Activated CD8-positive, alpha-beta memory T cell treated with anti-CD3 and anti-CD28 coated beads for 48 hours (primary cell): Measurements from ENCODE around the gene MALRD1.

Experiments used
- DNase-seq, 3 experiments: peaks; one replicate each; pipeline ENCODE4 v3.0.0-alpha.2; 2020; ENCODE audit warnings: low read depth in 2 of 3, low spot score in 2 of 3

The MALRD1 gene

DNA sequence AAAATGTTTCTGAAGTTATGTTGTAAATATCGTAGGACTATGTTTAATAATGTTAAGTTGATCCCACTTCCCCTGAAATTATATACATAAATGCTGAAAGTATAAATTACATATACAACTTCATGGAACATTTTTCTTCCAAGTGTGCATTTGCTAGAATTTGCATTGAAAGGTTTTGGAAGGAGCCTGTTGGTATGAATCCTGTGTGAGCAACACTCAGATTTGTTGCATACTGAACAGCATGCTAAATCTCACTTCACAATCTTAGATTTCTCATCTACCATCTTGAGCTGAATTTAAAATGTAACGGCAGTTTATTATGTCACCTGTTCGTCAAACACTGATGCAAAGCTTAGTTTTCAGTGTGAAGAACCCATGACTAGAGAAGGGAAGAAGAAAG lies 172.6 kb downstream of the MALRD1 start:
- no peak for DNase-seq

GRCh38 chr10:19226025-19226424 lies 177.4 kb downstream of the MALRD1 start:
- no peak for DNase-seq

- no peak for DNase-seq
Observed at GRCh38 chr10:19231034-19231433, 182.4 kb downstream of the MALRD1 start.

DNA sequence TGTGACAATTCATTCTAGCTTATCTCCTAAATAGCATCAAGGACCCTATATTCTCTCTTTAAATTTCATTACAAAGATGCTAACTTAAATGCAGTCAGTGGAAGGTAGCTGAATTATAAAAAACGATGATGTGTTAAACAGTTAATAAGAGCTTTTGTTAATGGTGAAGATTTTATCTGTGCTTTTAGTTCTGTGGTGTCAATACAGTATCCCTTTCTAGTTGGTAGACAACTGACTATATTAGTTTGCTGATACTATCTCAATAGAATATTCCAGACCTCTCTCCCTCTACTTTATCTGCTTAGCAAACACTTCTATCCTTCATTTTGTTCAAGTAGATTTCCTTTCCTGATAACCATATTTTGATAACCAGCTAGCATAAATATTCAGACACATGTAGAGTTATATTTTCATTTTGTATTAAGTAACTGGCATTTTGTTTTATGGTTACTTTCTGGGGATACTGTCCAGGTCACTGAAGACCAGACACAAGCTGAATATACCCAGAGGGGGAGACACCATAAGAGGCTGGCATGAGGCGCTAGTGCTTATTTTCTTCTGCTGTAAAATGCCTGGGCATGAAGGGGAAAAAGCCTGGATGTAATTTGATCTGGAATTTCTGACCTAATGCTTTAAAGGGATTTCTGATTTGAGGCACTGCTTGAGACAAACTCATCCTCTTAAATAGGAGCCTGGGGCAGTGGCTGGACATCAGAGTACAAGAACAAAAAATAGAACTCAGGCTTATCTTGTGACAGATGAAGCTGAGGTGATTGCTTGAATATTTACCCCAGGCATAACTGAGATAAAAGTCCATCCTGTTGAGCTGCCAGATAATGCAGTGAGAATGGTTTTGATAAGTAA lies 197.5 kb downstream of the MALRD1 start:
- no peak for DNase-seq

GRCh38 chr10:19247843-19248242 lies 199.2 kb downstream of the MALRD1 start:
- DNase-seq, result no peak

DNA sequence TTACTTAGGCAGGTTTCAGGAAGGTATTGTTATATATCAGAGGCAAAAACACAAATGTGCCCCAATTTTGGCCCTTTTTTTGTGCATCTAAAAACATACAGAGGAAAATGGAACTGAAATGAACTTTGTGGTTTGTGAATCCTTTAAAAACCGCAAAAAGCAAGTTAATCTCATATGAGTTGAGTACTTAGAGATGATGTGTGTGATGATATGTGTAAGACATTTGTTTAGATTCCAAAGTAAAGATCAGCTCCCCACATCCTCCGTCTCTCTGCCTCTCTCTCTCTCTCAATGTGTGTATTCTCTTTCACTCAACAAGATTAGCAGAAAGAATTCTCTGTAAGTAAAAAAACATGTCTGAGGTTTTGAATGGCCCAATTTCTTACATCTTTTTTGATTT lies 201.9 kb downstream of the MALRD1 start:
- DNase-seq, result no peak

GRCh38 chr10:19252531-19252930 lies 203.9 kb downstream of the MALRD1 start:
- DNase-seq, result no peak

DNA sequence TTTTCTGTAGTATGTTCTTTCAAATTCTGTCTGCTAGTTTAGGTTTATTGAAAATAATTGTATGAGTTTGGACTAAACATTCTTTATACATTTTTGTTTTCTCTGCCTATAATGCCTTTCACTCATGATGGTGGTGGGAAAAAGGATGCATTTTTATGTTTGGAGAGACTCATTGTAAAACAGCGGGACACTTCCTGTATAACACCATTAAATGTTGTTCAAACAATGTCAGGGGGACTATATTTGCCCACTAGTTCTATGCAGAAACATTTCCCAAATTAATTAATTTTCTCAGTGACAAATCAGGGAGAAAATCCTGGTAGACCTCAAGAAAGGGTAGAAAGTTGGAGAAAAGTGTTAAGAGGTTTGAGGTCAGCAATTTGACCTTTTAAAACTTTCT lies 207.7 kb downstream of the MALRD1 start:
- DNase-seq, result no peak

DNA sequence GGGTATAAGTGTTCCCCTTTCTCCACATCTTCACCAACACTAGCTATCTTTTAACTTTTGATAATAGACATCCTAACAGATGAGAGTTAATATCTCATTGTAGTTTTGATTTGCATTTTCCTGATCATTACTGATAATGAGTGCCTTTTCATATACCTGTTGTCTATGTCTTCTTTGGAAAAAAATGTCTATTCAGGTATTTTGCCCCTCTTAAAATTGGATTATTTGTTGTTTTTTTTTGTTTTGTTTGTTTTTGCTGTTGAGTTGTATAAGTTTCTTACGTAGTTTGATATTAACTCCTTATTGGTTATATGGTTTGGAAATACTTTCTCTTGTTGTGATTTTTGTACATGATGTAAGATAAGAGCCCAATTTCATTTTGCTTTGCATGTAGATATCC lies 214.7 kb downstream of the MALRD1 start:
- no peak for DNase-seq

GRCh38 chr10:19283285-19283684 lies 234.7 kb downstream of the MALRD1 start:
- no peak for DNase-seq

GRCh38 chr10:19283786-19284185 lies 235.2 kb downstream of the MALRD1 start:
- no peak for DNase-seq

- no peak for DNase-seq
Observed at GRCh38 chr10:19290770-19291169, 242.2 kb downstream of the MALRD1 start.

GRCh38 chr10:19294233-19294632 lies 245.6 kb downstream of the MALRD1 start:
- no peak for DNase-seq

- no peak for DNase-seq
Observed at GRCh38 chr10:19299645-19300044, 251.0 kb downstream of the MALRD1 start.

GRCh38 chr10:19302117-19302516 lies 253.5 kb downstream of the MALRD1 start:
- DNase-seq, result no peak

DNA sequence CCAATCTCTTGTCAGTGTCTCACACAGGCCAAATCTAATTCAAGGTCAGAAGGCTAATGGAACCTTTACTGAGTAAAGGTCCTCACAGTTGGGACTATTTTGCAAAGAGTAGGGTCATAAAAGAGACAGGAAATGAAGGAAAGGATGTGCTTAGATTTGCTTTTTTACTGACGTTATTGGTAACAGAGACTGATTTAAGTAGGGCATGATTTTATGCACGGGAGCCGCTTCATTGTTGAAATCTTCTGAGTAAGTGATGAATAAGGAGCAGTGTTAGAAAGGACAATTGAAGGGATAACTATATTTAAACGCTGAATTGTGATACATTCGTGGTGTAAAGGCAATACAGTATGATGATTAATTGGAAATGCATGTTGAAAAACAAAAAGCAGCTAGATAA lies 261.5 kb downstream of the MALRD1 start:
- no peak for DNase-seq

DNA sequence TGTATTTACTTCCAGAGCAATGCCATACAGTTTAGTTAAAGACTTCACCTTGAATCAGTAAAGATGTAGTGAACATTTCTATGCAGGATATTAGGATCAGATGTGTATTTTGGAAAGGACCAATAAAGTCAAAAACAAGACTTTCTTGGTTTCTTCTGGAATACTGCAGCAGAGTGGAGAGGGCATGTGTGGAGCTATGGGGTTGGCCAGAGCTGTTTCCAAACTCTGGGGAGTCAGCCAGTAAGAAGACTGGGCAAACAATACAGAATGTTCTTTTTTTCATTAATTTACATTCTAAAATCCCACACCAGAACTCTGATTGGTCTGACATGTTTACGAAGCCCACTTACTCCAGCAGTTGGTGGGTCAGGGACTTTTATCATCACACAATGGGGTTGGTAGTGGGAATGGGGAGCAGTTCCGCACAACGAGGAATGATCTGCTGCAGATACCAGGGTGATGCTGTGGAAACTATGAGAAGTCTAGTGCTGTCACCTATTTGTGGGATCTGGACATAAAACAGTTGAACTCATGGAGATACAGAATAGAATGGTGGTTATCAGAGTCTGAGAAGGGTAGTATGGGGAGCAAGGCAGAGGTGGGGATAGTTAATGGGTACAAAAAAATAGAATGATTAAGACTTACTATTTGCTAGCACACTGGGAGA lies 267.7 kb downstream of the MALRD1 start:
- DNase-seq, result no peak

DNA sequence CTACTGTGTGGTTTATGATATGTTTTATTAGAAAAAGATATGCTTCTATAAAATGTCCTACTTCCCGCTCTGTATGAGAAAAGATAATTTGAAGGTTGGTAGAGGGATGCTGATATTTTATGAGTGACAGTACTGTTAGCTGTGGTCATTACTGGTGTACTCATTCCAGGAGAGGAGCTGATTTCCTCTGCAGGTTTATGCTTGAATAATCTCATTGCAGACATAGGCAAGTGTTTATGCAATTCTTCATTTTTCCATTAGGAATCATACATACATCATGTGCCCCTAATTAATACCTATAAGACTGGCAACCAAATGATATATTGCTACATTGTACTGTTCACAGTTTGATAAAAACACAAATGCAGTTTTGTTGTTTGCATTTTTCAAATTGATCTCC lies 269.4 kb downstream of the MALRD1 start:
- DNase-seq, result no peak

- no peak for DNase-seq
Observed at GRCh38 chr10:19325581-19325980, 277.0 kb downstream of the MALRD1 start.

DNA sequence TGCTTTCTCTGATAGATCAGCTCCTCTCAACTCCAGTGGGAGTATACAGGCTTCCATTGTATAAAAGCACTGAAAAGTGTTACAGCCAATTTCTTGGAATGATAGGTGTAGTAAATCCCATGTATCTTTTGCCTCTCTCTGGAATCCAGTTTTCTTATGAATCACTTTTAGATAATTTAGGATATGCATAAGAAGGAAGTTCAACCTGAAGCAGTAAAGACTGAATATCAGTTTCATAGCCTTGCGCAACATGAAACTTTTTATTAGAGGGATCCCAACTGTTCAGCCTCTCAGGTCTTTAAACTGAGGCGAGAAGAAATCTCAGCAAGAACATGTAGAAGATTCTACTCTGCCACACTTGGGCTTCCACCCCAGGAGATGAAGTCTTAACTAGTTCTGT lies 280.0 kb downstream of the MALRD1 start:
- DNase-seq, result no peak

DNA sequence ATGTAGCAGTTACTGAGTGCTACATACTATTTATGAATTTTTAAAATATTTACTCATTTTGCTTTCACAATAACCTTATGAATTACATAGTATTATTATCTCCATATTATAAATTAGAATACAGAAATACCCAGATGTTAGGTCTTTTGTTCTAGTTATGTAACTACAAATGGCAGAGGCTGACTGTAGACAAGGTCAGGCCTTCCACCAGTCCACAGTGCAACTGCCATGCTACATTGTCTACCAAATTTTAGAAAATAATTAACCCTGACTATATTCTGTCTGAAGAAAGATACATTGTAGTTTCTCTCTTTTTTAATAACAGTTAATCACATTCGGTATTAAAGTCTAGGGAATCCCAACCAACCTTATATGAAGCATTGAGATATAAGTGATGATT lies 280.9 kb downstream of the MALRD1 start:
- DNase-seq, result no peak

GRCh38 chr10:19332304-19332703 lies 283.7 kb downstream of the MALRD1 start:
- DNase-seq, result no peak

GRCh38 chr10:19333631-19334030 lies 285.0 kb downstream of the MALRD1 start:
- DNase-seq, result no peak
